ENCODE measurements around the gene VOPP1. TPM values are rescaled to one million over a fixed set of nuclear protein-coding genes. Genes with fewer than 3 reads are reported as not detected.

Gene VOPP1
- total and polyA plus RNA-seq, 11 donors = 9.9 to 58.0 (median 22.9) TPM

DNA sequence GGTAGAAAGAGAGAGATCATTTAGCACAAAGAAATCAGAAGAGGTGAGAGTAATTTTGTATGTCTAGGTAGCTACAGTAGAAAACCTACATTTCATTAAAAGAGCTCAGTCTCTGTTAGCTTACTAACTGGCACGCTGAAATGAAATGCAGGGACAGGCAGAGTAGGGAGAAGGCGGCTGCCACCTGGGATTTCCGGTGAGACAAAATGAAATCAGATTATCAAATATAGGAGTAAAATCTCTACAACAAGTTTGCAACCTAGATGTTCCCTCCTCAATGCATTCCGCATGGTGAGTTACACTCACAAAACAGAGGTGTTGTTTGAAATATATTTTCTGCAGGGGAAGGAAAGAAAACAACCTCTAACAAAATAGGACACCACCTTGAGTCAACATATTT, 55.9 kb downstream of the VOPP1 start:
- Histone ChIP-seq H3K4me1 (peaks cover 0 to 28% (median 13%) of the 10 kb centered on the region in 12 donors), H3K4me3 (no peak overlapping the region), H3K9me3 (no peaks in the 10 kb centered on the region), H3K36me3 (peaks cover 0 to 83% (median 28%) of the 10 kb centered on the region in 9 donors), H3K27ac (peak overlapping the region in 5 of 12 donors; percentile 18 to 39 (median 36)), H3K27me3 (no peaks in the 10 kb centered on the region)
- intact Hi-C loops (cut with DNase I) = no loop called here
- ATAC-seq (no peak), DNase-seq (no peak)
- TF ChIP-seq, protein P1, sequence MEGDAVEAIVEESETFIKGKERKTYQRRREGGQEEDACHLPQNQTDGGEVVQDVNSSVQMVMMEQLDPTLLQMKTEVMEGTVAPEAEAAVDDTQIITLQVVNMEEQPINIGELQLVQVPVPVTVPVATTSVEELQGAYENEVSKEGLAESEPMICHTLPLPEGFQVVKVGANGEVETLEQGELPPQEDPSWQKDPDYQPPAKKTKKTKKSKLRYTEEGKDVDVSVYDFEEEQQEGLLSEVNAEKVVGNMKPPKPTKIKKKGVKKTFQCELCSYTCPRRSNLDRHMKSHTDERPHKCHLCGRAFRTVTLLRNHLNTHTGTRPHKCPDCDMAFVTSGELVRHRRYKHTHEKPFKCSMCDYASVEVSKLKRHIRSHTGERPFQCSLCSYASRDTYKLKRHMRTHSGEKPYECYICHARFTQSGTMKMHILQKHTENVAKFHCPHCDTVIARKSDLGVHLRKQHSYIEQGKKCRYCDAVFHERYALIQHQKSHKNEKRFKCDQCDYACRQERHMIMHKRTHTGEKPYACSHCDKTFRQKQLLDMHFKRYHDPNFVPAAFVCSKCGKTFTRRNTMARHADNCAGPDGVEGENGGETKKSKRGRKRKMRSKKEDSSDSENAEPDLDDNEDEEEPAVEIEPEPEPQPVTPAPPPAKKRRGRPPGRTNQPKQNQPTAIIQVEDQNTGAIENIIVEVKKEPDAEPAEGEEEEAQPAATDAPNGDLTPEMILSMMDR (IDR thresholded peaks at IDR 0.05) = no peak
- no peak for TF ChIP-seq POLR2A (IDR thresholded peaks at IDR 0.05)
- 71 to 79% (median 76%) methylated on average over 4 of the region's 4 CpGs for WGBS, 4 donors

DNA sequence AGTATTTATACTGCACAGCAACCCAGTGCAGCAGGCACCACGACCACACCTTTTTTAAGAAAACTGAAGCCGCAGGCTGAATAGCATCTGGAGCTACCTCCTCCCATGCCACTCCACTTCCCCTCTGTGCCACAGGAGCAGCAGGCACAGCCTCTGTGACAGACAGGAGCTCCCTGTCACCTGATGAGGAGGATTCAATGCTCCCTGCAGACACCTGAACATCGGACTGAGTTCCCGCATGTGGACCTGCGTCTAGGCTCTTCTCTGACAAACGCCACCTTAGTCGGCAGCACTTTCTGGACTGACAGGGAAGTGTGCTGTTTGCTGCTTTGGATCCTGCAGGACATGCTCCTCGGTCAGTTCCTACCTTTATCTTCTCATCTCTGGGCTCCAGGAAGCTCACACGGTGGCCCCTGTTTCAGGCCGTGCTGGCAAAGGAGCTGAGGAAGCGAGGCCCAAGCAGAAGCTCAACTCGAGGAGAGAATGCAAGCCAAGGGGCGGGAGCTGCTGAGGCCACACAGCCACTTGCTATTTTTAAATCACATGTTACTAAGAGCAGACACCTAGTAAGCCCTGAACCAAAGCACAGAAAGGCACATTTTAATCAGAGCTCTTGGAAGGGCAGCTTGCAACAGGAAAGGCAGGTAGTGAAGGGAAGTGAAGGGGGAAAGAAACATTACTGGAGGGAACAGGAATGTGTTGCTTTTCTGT, 56.6 kb downstream of the VOPP1 start:
- DNase-seq = peak in 3 of 5 donors; percentile 47 to 69 (median 64)
- peak; percentile 85 to 95 (median 88) for ATAC-seq
- no peak for TF ChIP-seq POLR2A (IDR thresholded peaks at IDR 0.05)
- TF ChIP-seq, protein P1 (IDR thresholded peaks at IDR 0.05) = no peak
- Histone ChIP-seq H3K4me1 (peaks cover 0 to 28% (median 14%) of the 10 kb centered on the region in 12 donors), H3K4me3 (no peak overlapping the region), H3K27me3 (no peaks in the 10 kb centered on the region), H3K36me3 (peaks cover 0 to 80% (median 28%) of the 10 kb centered on the region in 9 donors), H3K27ac (peak overlapping the region in 8 of 12 donors; percentile 18 to 41 (median 36)), H3K9me3 (no peaks in the 10 kb centered on the region)
- intact Hi-C loops (cut with DNase I) = no loop called here
- 25 to 45% (median 37%) methylated on average over 12 to 13 of the region's 13 CpGs for WGBS, 4 donors

DNA sequence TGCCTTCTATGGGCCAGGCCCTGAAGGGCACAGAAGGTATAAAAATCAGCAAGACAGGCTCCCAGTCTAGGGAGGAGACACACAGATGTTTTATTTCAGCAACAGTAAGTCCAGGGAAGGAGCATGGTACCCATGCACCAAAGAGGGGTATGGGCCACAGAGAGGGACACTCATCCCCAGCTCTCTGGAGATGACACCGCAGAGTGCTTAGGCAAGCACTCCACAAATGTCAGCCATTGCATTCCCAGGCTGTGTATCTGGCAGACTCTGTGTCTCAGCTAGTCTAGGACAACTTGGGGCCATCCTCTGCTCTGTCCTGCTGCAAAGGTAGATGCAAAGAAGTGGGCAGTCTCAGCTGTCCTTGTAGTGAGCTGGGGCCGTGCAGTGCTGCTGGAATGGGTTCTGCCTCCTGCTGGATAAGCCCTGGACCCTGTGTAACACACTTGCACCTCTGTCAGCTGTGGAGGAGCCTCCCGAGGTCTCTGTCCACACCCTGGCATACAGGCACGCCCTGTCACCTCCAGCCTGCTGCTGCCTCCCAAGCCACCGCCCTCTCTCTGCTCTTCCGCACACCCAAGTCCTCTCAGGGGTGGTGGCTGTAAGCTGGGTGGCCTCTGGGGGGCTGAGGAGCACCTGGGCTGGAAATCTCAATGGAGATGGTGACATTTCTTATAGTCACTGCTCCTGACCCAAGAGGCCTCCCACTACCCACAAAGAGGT, 57.6 kb downstream of the VOPP1 start:
- 81 to 96% (median 93%) methylated on average over 3 to 6 of the region's 6 CpGs for WGBS, 4 donors
- Histone ChIP-seq H3K4me1 (peaks cover 0 to 28% (median 14%) of the 10 kb centered on the region in 12 donors), H3K27me3 (no peaks in the 10 kb centered on the region), H3K9me3 (no peaks in the 10 kb centered on the region), H3K4me3 (no peak overlapping the region), H3K36me3 (peaks cover 0 to 72% (median 23%) of the 10 kb centered on the region in 9 donors), H3K27ac (no peak overlapping the region)
- TF ChIP-seq, protein P1 (IDR thresholded peaks at IDR 0.05) = no peak
- no peak for TF ChIP-seq POLR2A (IDR thresholded peaks at IDR 0.05)
- DNase-seq (no peak), ATAC-seq (peak in 2 of 4 donors; percentile 5 to 27)
- intact Hi-C loops (cut with DNase I) = no loop called here

DNA sequence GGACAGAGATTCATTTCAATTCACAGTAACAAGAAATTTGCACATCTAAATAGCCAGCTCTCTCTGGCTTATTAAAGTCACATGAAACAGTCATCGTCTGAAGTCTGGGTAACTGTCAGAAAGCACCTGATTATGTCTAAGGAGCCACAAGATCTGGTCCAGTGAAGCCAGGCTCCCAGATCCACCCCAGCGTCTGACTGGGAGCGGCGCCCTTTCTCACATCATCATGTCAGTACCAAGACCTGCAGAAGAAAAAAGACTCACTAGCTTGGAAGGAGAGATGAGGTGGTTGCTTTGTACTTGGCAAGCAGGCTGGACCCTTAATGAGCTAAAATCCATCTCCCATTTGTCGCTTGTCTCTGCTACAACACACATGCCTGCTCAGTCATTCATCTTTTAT, 58.4 kb downstream of the VOPP1 start:
- intact Hi-C loops (cut with DNase I) = no loop called here
- no peak for ATAC-seq
- H3K4me3 ChIP-seq = no peak overlapping the region
- H3K27ac ChIP-seq = no peak overlapping the region
- no peak for TF ChIP-seq POLR2A (IDR thresholded peaks at IDR 0.05)
- TF ChIP-seq, protein P1 (IDR thresholded peaks at IDR 0.05) = no peak
- peaks cover 0 to 63% (median 19%) of the 10 kb centered on the region in 9 donors for H3K36me3 ChIP-seq
- peaks cover 0 to 28% (median 14%) of the 10 kb centered on the region in 12 donors for H3K4me1 ChIP-seq
- WGBS, 4 donors = 86 to 94% (median 92%) methylated on average over 5 of the region's 5 CpGs
- DNase-seq = no peak
- H3K9me3 ChIP-seq = no peaks in the 10 kb centered on the region
- H3K27me3 ChIP-seq = no peaks in the 10 kb centered on the region
